Adipocyte (in vitro differentiated cells): ENCODE results near the gene ETNK1.

Experiments
- DNase-seq: peaks from one replicate; pipeline ENCODE4 v3.0.0-alpha.2; 2015; ENCODE audit warnings: low read depth
- H3K27me3 ChIP-seq: replicated peaks from 2 replicates; pipeline ENCODE4 v1.7.0; 2013; ENCODE audit warnings: mild to moderate bottlenecking, low read length, moderate library complexity; ENCODE audit not compliant: control insufficient read depth, insufficient read depth
- H3K36me3 ChIP-seq: 2 replicates; pipeline ENCODE4 v1.7.0; 2013; ENCODE audit warnings: low read length, mild to moderate bottlenecking, moderate library complexity; ENCODE audit not compliant: control insufficient read depth, insufficient read depth, severe bottlenecking
- H3K4me1 ChIP-seq: 2 replicates; pipeline ENCODE4 v1.7.0; 2013; ENCODE audit warnings: mild to moderate bottlenecking, low read length, moderate library complexity; ENCODE audit not compliant: control insufficient read depth, insufficient read depth
- H3K4me3 ChIP-seq: 2 replicates; pipeline ENCODE4 v1.7.0; 2013; ENCODE audit warnings: mild to moderate bottlenecking, low read length, moderate library complexity
- H3K9ac ChIP-seq: 2 replicates; pipeline ENCODE4 v1.7.0; 2013; ENCODE audit warnings: mild to moderate bottlenecking, low read length, moderate library complexity
- H3K9me3 ChIP-seq: 2 replicates; pipeline ENCODE4 v1.7.0; 2013; ENCODE audit warnings: mild to moderate bottlenecking, low read length, moderate library complexity; ENCODE audit not compliant: control insufficient read depth

Gene ETNK1

GRCh38 chr12:22667122-22667521 lies 42.2 kb downstream of the ETNK1 start:
- Histone ChIP-seq H3K4me3 (no peak overlapping the region), H3K36me3 (peaks cover 18% of the 10 kb centered on the region)
- DNase-seq: no peak

GRCh38 chr12:22668441-22668840 lies 43.5 kb downstream of the ETNK1 start:
- H3K4me1 ChIP-seq: peaks cover 14% of the 10 kb centered on the region
- peaks cover 11% of the 10 kb centered on the region for H3K36me3 ChIP-seq
- H3K27me3 ChIP-seq: no peaks in the 10 kb centered on the region
- DNase-seq: no peak
- H3K9ac ChIP-seq: no peak overlapping the region
- H3K9me3 ChIP-seq: no peaks in the 10 kb centered on the region
- H3K4me3 ChIP-seq: no peak overlapping the region

More at GRCh38 chr12:22667122-22667521, 42.2 kb downstream of the ETNK1 start:
- H3K9ac ChIP-seq: no peak overlapping the region
- no peaks in the 10 kb centered on the region for H3K9me3 ChIP-seq
- H3K27me3 ChIP-seq: no peaks in the 10 kb centered on the region
- peaks cover 4% of the 10 kb centered on the region for H3K4me1 ChIP-seq

GRCh38 chr12:22670762-22671161 lies 45.8 kb downstream of the ETNK1 start:
- Histone ChIP-seq H3K9me3 (no peaks in the 10 kb centered on the region), H3K9ac (no peak overlapping the region), H3K4me1 (peaks cover 14% of the 10 kb centered on the region), H3K36me3 (peaks cover 22% of the 10 kb centered on the region), H3K4me3 (no peak overlapping the region), H3K27me3 (no peaks in the 10 kb centered on the region)
- DNase-seq: peak; percentile 56

- Histone ChIP-seq H3K4me1 (peaks cover 10% of the 10 kb centered on the region), H3K36me3 (peaks cover 21% of the 10 kb centered on the region), H3K4me3 (no peak overlapping the region), H3K9me3 (no peaks in the 10 kb centered on the region), H3K9ac (peak overlapping the region; percentile 14), H3K27me3 (no peaks in the 10 kb centered on the region)
- peak; percentile 80 for DNase-seq
Measured at GRCh38 chr12:22672951-22673350, 48.0 kb downstream of the ETNK1 start.

GRCh38 chr12:22677781-22678574 lies 53.0 kb downstream of the ETNK1 start:
- H3K4me3 ChIP-seq: no peak overlapping the region
- H3K4me1 ChIP-seq: peaks cover 4% of the 10 kb centered on the region
- no peaks in the 10 kb centered on the region for H3K9me3 ChIP-seq
- DNase-seq: no peak
- peaks cover 38% of the 10 kb centered on the region for H3K36me3 ChIP-seq
- no peaks in the 10 kb centered on the region for H3K27me3 ChIP-seq
- H3K9ac ChIP-seq: no peak overlapping the region

- H3K9ac ChIP-seq: no peak overlapping the region
- H3K4me3 ChIP-seq: no peak overlapping the region
- no peak for DNase-seq
- H3K9me3 ChIP-seq: no peaks in the 10 kb centered on the region
- no peaks in the 10 kb centered on the region for H3K27me3 ChIP-seq
- H3K4me1 ChIP-seq: no peaks in the 10 kb centered on the region
- peaks cover 37% of the 10 kb centered on the region for H3K36me3 ChIP-seq
Measured at GRCh38 chr12:22682663-22683062, 57.7 kb downstream of the ETNK1 start.

- no peak overlapping the region for H3K9ac ChIP-seq
- DNase-seq: no peak
- no peaks in the 10 kb centered on the region for H3K9me3 ChIP-seq
- no peak overlapping the region for H3K4me3 ChIP-seq
- no peaks in the 10 kb centered on the region for H3K27me3 ChIP-seq
- peaks cover 34% of the 10 kb centered on the region for H3K36me3 ChIP-seq
- no peaks in the 10 kb centered on the region for H3K4me1 ChIP-seq
Measured at GRCh38 chr12:22683131-22683530, 58.2 kb downstream of the ETNK1 start.

- H3K4me3 ChIP-seq: no peak overlapping the region
- H3K9me3 ChIP-seq: no peaks in the 10 kb centered on the region
- no peaks in the 10 kb centered on the region for H3K27me3 ChIP-seq
- DNase-seq: peak; percentile 77
- no peaks in the 10 kb centered on the region for H3K4me1 ChIP-seq
- peak overlapping the region; percentile 16 for H3K9ac ChIP-seq
- H3K36me3 ChIP-seq: peaks cover 21% of the 10 kb centered on the region
Measured at GRCh38 chr12:22684140-22685118, 59.5 kb downstream of the ETNK1 start.

- H3K9me3 ChIP-seq: no peaks in the 10 kb centered on the region
- no peak for DNase-seq
- no peaks in the 10 kb centered on the region for H3K4me1 ChIP-seq
- peaks cover 10% of the 10 kb centered on the region for H3K36me3 ChIP-seq
- no peak overlapping the region for H3K4me3 ChIP-seq
- H3K9ac ChIP-seq: no peak overlapping the region
- H3K27me3 ChIP-seq: no peaks in the 10 kb centered on the region
Measured at GRCh38 chr12:22686193-22686592, 61.2 kb downstream of the ETNK1 start.

GRCh38 chr12:22687361-22688076 lies 62.5 kb downstream of the ETNK1 start:
- DNase-seq: peak; percentile 57
- Histone ChIP-seq H3K36me3 (peaks cover 10% of the 10 kb centered on the region), H3K9me3 (no peaks in the 10 kb centered on the region), H3K9ac (no peak overlapping the region), H3K4me3 (no peak overlapping the region), H3K4me1 (no peaks in the 10 kb centered on the region), H3K27me3 (no peaks in the 10 kb centered on the region)

GRCh38 chr12:22689876-22690275 lies 64.9 kb downstream of the ETNK1 start:
- H3K9me3 ChIP-seq: no peaks in the 10 kb centered on the region
- no peak overlapping the region for H3K9ac ChIP-seq
- no peaks in the 10 kb centered on the region for H3K4me1 ChIP-seq
- H3K4me3 ChIP-seq: no peak overlapping the region
- no peak for DNase-seq
- H3K27me3 ChIP-seq: no peaks in the 10 kb centered on the region
- H3K36me3 ChIP-seq: peaks cover 10% of the 10 kb centered on the region
